AG04450 (cell line): ENCODE data around the gene M6PR. TPM values are rescaled to one million over a fixed set of nuclear protein-coding genes. Genes with fewer than 3 reads are reported as not detected.
"Not testable (repeated sequence)": the region's sequence is repeated elsewhere in the genome, so short reads cannot be mapped to it uniquely, and the experiment has no call there.

Experiments used
- CTCF ChIA-PET: fragments of 300-600, 350-600 bp; formaldehyde crosslinking; extraction: SDS; loops from one replicate; lab custom pipeline; 2022; ENCODE audit warnings: antibody characterized with exemption, inconsistent platforms; lab: Charles Lee
- POLR2A ChIA-PET: fragments of 350-600 bp; formaldehyde crosslinking; extraction: SDS; loops from one replicate; lab custom pipeline; 2021; ENCODE audit warnings: antibody characterized with exemption, inconsistent platforms; lab: Yijun Ruan, JAX
- DNase-seq: peaks from one replicate; pipeline ENCODE4 v3.0.0-alpha.2; 2011; ENCODE audit warnings: low read depth, low spot score
- H3K27ac ChIP-seq: one replicate; pipeline ENCODE4 v1.5.1; 2012; ENCODE audit warnings: low read depth, low read length, control low read depth
- H3K27me3 ChIP-seq: one replicate; pipeline ENCODE4 v1.6.0; 2012; ENCODE audit warnings: low read length; ENCODE audit not compliant: control insufficient read depth, insufficient read depth
- H3K4me3 ChIP-seq: 2 replicates; pipeline ENCODE4 v1.5.1; 2011; ENCODE audit warnings: mild to moderate bottlenecking, low read depth, low read length, control low read depth
- H3K9me3 ChIP-seq: 2 replicates; pipeline ENCODE4 v1.5.1; 2012; ENCODE audit warnings: low read length; ENCODE audit not compliant: control insufficient read depth, insufficient read depth
- polyA plus RNA-seq: library from polyadenylated mRNA; depleted of rRNA; stranded (reverse); fragments of >200 nt; gene quantifications from 2 replicates; pipeline ENCODE4 v1.2.3, GENCODE V29; 2011
- TF ChIP-seq, protein P1 (sequence below): IDR thresholded peaks from 2 replicates; pipeline ENCODE4 v1.5.1; 2011; ENCODE audit warnings: low read depth, low read length, control low read depth, inconsistent platforms

Gene M6PR
- polyA plus RNA-seq, 1 experiment: 106 TPM

DNA sequence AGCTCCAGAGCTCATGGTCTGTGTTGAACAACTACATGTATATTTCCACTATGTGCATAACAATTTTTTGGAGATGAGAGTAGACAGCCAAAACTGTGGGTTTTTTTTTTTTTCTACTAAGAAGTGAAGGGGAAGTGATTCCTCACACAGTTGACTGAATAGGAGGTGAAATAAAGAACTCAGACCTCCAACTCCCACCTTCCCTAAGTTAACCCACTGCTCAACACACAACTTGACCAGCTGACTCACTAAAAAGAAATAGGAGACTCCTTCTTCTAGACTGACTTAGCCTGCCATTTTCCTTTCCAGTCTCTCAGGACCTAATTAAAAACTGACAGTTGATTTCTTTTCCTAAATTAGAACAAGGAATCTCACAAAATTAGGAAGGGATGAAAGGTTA, 1.7 kb downstream of the M6PR start:
- POLR2A ChIA-PET: no interaction called here
- Histone ChIP-seq H3K4me3 (no peak overlapping the region), H3K27me3 (no peaks in the 10 kb centered on the region), H3K9me3 (no peaks in the 10 kb centered on the region; the same call in 1 of the 2 replicates), H3K27ac (no peak overlapping the region)
- CTCF ChIA-PET: interaction anchor here (0.6 to 2.1 kb wide), 4 partner anchors 49 to 266 kb away, joined by 4 to 8 read pairs (median 4); no protein-coding TSS in a partner anchor
- DNase-seq: no peak
- TF ChIP-seq, protein P1, sequence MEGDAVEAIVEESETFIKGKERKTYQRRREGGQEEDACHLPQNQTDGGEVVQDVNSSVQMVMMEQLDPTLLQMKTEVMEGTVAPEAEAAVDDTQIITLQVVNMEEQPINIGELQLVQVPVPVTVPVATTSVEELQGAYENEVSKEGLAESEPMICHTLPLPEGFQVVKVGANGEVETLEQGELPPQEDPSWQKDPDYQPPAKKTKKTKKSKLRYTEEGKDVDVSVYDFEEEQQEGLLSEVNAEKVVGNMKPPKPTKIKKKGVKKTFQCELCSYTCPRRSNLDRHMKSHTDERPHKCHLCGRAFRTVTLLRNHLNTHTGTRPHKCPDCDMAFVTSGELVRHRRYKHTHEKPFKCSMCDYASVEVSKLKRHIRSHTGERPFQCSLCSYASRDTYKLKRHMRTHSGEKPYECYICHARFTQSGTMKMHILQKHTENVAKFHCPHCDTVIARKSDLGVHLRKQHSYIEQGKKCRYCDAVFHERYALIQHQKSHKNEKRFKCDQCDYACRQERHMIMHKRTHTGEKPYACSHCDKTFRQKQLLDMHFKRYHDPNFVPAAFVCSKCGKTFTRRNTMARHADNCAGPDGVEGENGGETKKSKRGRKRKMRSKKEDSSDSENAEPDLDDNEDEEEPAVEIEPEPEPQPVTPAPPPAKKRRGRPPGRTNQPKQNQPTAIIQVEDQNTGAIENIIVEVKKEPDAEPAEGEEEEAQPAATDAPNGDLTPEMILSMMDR: no peak

DNA sequence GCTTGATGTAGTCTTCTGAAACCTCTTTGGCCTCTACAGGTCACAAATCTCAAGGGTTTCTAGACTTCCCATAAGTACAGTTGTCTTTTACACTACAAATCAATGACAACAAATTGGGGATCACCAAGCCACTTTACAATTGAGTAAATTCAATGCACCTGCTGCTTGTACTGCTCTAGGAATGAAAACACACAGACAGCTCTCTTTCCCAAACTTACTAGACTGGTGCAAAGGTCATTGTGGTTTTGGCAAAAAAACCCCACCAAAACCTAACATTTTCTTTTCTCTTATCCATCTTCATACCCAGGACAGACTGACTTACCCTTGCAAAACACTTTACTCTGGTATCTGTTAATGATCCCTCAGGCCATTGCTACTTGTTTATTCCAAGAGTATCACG, 2.7 kb downstream of the M6PR start:
- H3K27me3 ChIP-seq: no peaks in the 10 kb centered on the region
- TF ChIP-seq, protein P1: no peak
- H3K4me3 ChIP-seq: no peak overlapping the region
- ChIA-PET POLR2A (no interaction called here), CTCF (interaction anchor here (0.8 to 2.1 kb wide), 2 partner anchors 56 to 92 kb away, joined by 3 to 8 read pairs; no protein-coding TSS in a partner anchor)
- no peak for DNase-seq
- no peak overlapping the region for H3K27ac ChIP-seq
- no peaks in the 10 kb centered on the region; the same call in 1 of the 2 replicates for H3K9me3 ChIP-seq

DNA sequence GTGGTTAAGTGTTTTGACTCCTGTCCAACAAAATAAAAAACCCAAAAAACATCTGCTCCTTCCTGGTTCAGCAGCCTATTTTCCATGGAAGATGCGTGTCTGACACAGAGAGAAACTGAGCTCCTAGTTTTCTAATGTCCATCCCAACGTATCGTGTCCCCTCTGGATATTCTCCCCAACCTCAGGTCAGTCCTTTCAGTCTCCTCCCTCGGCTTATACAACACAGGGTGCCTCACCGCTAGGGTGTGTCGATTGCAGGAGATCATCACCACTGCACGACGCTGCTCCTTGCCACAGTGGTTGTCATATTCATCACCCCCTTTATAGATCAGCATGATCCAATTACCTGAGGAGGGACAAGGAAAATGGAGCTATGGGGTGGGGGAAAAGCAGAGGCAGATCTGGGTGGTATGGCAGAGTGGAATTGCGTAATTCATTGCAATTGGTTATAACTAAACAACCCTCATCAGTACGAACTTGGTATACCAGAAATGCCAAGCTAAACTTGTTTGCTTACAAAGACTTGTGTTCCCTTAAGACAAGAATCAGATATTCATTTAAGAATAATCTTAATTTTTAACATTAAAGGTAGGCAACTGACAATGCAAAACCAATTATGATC, 5.8 kb downstream of the M6PR start:
- DNase-seq: no peak
- Histone ChIP-seq H3K27me3 (no peaks in the 10 kb centered on the region), H3K27ac (no peak overlapping the region), H3K9me3 (no peaks in the 10 kb centered on the region), H3K4me3 (no peak overlapping the region)
- TF ChIP-seq, protein P1: no peak
- POLR2A ChIA-PET: no interaction called here
- CTCF ChIA-PET: interaction anchor here (0.8 kb wide), 1 partner anchor 52 kb away, joined by 3 read pairs; no protein-coding TSS in a partner anchor

DNA sequence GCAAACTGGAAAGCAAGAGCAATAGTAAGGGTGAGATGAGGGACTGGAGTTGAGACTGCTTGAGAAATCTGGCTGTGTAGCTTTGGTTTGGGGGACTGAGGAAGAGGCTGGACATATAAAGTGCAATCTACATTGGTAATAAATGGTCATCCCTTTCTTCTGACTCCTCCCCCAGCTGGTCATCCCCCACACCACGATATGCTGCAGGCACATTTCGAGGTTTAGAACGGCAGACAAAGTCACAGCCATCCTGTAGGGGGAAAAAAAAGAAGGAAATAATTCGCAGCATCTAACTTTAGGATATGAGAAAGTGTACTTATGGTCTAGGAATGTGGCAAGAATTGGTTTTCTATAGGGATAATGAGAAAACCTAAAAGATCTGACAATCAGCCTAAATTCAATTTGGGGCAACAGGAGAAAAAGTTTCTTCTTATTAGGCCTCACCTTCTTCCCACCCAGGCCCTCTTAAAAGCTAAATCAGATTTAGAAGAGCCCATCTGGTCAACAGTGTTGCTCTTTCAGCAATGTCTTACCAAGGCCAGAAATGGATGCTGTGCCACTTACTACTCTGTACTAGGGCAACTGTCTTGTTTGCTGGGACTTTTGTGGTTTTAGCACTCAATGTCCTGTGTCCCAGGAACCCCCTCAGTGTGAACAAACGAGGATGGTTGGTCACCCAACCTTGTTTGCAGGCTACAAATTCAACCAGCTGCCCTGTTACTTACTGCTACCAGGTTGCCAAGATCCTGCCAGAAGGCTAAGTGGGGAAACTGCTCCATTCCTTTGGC, 7.6 kb downstream of the M6PR start:
- Histone ChIP-seq H3K27me3 (no peaks in the 10 kb centered on the region), H3K27ac (no peak overlapping the region), H3K4me3 (no peak overlapping the region), H3K9me3 (no peaks in the 10 kb centered on the region)
- no peak for DNase-seq
- ChIA-PET CTCF (no interaction called here), POLR2A (no interaction called here)
- TF ChIP-seq, protein P1: no peak

DNA sequence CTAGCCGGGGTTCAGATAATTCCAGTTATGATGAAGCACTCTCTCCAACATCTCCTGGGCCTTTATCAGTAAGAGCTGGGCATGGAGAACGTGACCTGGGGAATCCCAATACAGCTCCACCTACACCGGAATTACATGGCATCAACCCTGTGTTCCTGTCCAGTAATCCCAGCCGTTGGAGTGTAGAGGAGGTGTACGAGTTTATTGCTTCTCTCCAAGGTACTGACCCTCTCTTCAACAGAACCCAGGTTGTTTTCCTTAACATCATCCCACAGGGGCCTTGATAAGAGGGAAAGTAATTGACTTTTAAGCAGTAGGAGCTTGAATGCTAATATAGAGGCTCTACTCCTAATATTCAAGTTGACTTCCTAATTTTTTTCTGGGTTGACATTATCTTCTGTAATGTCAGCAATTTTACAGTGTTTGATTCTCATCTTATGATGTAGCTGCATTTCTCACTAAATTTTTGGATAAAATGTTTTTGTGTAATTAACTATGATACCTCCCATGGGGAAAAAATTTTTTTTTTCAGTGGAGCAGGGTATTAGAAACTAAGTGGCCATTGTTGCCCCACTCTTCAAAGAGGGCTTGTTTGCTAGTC, 11.5 kb downstream of the M6PR start:
- not testable (repeated sequence) for DNase-seq, H3K27me3 ChIP-seq, H3K4me3 ChIP-seq, H3K9me3 ChIP-seq, H3K27ac ChIP-seq
- CTCF ChIA-PET: interaction anchor here (1.0 kb wide), 1 partner anchor 12 kb away, joined by 3 read pairs; the partner anchor contains the start of gene M6PR
- POLR2A ChIA-PET: interaction anchor here (0.6 kb wide), 1 partner anchor 101 kb away, joined by 5 read pairs; no protein-coding TSS in a partner anchor
